GM21390 (cell line): Measurements from ENCODE around the gene DSP.

Source experiments
- ATAC-seq: cut with Tn5 transposase; IDR thresholded peaks from one replicate; pipeline ENCODE4 v1.9.1; 2021; ENCODE audit not compliant: unreplicated experiment

The DSP gene, protein sequence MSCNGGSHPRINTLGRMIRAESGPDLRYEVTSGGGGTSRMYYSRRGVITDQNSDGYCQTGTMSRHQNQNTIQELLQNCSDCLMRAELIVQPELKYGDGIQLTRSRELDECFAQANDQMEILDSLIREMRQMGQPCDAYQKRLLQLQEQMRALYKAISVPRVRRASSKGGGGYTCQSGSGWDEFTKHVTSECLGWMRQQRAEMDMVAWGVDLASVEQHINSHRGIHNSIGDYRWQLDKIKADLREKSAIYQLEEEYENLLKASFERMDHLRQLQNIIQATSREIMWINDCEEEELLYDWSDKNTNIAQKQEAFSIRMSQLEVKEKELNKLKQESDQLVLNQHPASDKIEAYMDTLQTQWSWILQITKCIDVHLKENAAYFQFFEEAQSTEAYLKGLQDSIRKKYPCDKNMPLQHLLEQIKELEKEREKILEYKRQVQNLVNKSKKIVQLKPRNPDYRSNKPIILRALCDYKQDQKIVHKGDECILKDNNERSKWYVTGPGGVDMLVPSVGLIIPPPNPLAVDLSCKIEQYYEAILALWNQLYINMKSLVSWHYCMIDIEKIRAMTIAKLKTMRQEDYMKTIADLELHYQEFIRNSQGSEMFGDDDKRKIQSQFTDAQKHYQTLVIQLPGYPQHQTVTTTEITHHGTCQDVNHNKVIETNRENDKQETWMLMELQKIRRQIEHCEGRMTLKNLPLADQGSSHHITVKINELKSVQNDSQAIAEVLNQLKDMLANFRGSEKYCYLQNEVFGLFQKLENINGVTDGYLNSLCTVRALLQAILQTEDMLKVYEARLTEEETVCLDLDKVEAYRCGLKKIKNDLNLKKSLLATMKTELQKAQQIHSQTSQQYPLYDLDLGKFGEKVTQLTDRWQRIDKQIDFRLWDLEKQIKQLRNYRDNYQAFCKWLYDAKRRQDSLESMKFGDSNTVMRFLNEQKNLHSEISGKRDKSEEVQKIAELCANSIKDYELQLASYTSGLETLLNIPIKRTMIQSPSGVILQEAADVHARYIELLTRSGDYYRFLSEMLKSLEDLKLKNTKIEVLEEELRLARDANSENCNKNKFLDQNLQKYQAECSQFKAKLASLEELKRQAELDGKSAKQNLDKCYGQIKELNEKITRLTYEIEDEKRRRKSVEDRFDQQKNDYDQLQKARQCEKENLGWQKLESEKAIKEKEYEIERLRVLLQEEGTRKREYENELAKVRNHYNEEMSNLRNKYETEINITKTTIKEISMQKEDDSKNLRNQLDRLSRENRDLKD (N-terminal part only)

DNA sequence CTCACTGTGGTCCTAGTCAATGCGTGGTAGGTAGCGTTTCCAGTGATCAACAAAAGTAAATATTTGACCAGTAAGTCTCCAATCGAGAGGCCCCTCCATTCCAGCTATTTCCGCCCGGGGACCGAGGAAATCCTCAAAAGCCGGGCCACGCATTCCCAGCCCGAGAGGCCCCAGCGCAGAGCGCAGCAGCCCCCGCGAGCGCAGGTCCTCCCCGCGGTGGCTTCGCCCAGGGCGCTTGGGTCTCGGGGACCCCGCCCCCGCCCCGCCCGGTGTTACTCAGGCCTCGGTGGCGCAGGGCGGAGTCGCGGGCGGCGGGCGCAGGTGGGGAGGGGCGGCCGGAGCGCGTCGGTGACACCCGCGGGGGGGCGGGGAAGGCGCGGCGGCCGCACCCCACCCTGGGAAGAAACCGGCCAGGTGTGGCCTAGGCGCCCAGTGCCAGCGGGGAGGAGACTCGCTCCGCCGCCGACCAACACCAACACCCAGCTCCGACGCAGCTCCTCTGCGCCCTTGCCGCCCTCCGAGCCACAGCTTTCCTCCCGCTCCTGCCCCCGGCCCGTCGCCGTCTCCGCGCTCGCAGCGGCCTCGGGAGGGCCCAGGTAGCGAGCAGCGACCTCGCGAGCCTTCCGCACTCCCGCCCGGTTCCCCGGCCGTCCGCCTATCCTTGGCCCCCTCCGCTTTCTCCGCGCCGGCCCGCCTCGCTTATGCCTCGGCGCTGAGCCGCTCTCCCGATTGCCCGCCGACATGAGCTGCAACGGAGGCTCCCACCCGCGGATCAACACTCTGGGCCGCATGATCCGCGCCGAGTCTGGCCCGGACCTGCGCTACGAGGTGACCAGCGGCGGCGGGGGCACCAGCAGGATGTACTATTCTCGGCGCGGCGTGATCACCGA, at the start of gene DSP:
TSS of gene DSP (plus strand) at position 497 of the 890 bp plus-strand sequence. CDS start at position 742, 245 bp downstream.
- ATAC-seq, result peak; percentile 52

GRCh38 chr6:7493866-7494265, 47.6 kb upstream of the DSP start:
- ATAC-seq, result no peak

DNA sequence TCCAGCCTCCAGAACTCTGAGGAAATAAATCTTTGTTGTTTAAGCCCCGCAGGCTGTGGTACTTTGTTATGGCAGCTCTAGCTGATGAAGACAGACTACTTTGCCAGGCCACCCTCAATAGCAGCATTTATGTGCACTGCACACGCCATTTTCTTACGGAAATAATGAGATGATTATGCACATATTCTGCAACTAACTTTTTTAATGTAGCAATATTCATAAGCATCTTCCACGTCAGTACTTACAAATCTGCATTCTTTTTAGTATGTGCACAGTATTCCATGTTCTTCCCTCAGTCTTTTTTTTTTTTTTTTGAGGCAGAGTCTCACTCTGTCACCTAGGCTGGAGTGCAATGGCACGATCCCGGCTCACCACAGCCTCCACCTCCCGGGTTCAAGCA, 46.8 kb upstream of the DSP start:
- ATAC-seq, result no peak

DNA sequence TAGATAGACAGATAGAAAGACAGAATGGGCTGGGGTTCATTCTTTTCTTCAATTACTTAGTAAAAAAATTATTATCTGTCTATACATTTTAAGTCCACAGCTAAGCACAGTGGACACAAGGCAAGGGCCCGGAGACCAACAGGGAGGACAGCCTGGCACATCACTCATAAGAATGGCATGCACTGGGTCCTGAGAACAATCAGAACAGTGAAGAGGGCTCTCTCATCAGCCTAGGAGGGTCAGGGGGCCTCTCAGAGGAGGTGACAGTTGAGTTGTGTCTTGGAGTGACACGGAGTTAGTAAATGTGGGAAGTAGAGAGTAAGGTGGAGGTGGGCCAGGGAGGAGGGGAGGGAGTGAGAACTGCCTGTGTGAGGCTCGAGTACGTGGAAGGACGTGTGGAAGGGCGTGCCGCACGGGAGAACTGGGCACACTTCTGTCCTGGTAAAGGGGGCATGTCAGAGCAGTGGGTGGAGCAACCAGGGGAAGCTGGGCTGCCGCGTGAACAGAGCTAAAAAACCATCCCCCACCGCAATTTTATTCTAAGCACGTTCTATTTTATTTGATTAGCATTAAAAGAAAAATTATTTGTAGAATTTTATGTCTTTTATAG, 45.1 kb upstream of the DSP start:
- ATAC-seq, result no peak

- ATAC-seq, result no peak
These were observed 40.7 kb upstream of the DSP start for GRCh38 chr6:7500752-7501282.

GRCh38 chr6:7502743-7503142, 38.7 kb upstream of the DSP start:
- ATAC-seq, result no peak

- no peak for ATAC-seq
These were observed 37.4 kb upstream of the DSP start for GRCh38 chr6:7504041-7504440.

- no peak for ATAC-seq
These were observed 36.2 kb upstream of the DSP start for GRCh38 chr6:7505189-7505699.

GRCh38 chr6:7507600-7507999, 33.9 kb upstream of the DSP start:
- ATAC-seq, result no peak

DNA sequence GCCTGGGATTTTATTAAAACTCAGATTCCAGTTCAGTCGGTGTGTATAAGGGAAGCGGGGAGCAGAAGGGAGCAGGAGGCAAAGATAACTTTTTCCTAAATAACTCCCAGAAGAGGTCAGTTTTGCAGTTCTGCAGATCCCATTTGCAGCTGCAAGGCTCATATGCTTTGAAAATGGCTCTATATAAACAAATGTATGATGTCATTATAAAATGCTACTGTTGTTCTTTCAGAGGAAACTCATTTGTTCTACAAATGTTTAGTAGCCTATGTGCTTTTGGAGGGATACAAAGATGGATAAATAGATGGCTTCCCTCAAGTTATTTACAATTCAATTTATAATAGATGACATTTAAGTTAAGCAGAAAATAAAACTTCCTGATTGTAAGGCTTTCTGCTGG, 29.2 kb upstream of the DSP start:
- no peak for ATAC-seq

DNA sequence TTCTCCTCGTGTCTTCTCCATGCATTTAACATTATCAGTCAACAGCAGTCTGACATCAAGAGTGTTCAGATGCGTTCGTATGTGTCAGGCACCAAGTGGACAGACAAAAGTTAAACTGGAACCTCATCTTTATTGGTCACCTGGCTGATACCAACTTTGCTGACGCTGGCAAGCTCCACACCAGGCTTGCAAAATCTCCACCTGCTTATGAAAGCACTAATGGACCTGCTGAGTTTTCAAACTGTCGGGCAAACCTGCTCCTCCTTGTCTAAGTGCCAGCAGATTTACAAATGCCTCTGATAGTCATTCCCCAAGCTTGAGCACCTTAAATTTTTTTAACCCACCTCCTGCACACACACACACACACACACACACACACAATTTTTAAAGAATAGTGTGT, 27.9 kb upstream of the DSP start:
- no peak for ATAC-seq

DNA sequence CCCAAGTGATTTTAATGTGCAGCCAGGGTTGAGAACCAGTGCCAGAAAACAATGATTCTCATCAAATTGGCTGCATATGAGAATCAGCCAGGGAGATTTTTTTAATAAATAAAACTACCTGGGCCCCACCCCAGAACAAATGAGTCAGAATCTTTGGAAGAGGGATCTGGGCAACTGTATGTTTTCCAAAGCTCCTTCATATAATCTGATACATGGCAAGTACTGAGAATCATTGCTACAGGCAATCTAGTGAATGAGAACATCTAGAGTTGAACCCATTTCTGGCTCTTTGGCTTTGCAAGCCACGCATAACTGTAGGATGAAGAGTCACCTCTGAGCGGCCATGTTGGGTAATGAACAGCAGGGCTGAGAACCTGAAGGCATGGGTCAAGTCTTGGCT, 26.1 kb upstream of the DSP start:
- no peak for ATAC-seq

GRCh38 chr6:7518877-7519276, 22.6 kb upstream of the DSP start:
- no peak for ATAC-seq

GRCh38 chr6:7522873-7523272, 18.6 kb upstream of the DSP start:
- no peak for ATAC-seq

GRCh38 chr6:7523922-7524321, 17.5 kb upstream of the DSP start:
- ATAC-seq, result no peak

DNA sequence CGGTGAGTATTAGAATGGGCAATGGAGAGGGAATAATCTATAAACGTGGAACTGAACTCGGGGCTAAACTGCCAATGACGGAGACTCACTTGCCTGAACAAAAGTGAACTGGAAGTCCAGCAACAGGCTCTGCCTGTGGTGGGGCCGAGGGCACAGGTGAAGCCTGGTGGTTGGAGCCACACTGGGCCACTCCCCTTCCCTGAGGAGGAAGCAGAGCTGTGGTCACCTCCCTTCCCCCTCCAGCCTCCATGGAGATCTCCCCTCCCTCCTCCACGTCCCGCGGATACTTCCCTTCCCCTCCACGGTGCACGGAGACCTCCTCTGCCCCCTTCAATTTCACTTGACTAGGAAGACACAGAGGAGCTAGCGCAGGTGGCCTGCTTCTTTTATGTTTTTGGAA, 14.7 kb upstream of the DSP start:
- ATAC-seq, result no peak

GRCh38 chr6:7528565-7528964, 12.9 kb upstream of the DSP start:
- no peak for ATAC-seq

GRCh38 chr6:7529141-7529540, 12.3 kb upstream of the DSP start:
- no peak for ATAC-seq

- no peak for ATAC-seq
These were observed 9.2 kb upstream of the DSP start for GRCh38 chr6:7532232-7532631.
